HUDEP-2 (cell line): ENCODE measurements around the gene MADD.
"Not testable (repeated sequence)": the region's sequence is repeated elsewhere in the genome, so short reads cannot be mapped to it uniquely, and the experiment has no call there.

Source experiments
- DNase-seq, 76 experiments: peaks; one replicate each; lab custom pipeline; 2025; ENCODE audit not compliant: unreplicated experiment in 76 of 76; lab: John Stamatoyannopoulos, UW

The MADD gene

DNA sequence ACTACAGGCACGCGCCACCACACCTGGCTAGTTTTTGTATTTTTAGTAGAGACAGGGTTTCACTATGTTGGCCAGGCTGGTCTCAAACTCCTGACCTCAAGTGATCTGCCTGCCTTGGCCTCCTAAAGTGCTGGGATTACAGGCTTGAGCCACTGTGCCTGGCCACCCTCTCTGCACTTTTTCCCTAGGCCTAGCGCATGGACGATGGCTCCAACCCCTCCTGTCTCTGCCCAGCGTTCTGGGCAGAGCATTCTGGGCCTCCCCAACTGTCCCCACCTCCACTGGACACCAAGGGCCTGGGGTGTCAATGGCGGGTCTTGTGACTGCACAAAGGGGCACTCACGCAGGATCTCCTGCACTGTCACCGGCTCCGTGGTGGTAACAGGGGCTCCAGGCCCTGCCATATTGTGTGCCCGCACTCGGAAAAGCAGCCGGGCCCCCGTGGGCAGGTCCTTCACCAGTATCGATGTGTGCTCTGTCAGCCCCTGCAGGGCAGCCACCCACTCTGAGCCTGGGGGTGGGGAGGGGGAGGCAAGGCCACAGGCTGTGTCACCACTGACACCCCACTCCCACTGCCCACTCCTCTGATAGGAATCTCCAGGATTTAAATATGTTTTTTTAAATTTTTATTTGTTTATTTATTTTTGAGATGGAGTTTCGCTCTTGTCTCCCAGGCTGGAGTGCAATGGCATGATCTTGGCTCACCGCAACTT, 64.9 kb downstream of the MADD start:
- not testable (repeated sequence) for DNase-seq

DNA sequence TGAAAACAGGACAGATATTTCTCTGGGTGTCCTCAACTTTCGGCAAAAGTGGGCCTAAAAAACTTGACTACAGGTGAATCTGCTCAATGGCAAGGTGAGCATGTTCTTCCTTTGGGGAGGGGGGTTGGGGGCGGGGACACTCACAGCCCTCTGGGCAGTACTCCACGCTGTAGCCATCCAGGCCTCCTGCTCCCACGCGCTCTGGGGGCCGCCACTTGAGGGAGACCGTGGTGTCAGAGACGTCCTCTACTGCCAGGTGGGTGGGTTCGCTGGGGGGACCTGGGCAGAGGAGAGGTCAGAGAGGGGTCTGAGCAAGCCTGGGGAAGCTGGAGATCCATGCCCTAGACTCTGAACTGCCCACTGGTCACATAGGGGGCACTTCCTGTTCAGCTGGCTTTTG, 65.8 kb downstream of the MADD start:
- DNase-seq: no peak

DNA sequence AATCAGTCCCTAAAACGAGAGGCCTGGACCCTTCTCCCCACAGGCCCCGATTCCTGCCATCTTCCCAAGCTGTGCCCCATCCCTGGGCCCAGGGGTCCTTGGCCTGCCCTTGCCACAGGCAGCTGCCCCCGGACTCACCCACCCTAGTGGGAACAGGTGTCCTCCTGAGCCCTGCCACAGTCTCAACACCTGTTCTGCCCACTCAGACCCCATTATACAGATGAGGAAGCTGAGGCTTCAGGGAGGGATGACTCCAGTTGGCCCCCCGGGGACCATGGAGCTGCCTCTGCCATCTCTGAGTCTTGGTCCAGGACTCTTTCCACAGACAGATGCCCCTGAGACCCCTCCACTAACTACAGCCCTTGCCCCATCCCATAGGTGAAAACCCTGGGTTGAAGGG, 66.7 kb downstream of the MADD start:
- no peak for DNase-seq

DNA sequence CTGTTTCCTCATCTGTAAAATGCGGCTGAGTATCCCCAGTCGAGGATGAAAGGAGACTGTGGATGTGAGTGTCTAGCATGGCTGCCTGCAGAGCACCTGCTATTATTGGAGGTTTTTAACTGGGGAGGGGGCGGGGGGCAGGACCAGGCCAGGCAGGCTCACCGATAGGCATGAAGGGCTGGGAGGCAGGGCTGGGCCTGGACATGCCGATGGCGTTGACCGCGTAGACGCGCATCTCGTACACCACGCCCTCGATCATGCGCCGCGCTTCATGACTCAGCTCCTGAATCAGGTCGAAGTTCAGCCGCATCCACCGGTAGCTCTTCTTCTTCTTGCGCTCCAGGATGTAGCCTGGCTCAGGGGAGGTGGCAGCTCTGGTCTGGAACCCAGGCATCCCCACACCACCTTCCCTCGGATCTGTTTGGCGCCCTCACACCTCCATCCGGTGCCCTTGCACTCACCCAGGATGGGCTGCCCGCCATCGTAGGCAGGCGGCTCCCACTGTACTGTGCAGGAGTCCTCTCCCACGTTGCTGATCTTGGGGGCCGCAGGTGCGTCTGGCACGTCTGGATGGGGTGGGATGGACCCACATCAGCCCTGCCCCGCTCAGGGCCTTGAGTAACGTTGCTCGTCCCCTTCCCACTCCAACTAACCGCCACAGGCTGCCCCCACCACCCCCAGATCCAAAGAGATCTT, 67.4 kb downstream of the MADD start:
- no peak for DNase-seq

DNA sequence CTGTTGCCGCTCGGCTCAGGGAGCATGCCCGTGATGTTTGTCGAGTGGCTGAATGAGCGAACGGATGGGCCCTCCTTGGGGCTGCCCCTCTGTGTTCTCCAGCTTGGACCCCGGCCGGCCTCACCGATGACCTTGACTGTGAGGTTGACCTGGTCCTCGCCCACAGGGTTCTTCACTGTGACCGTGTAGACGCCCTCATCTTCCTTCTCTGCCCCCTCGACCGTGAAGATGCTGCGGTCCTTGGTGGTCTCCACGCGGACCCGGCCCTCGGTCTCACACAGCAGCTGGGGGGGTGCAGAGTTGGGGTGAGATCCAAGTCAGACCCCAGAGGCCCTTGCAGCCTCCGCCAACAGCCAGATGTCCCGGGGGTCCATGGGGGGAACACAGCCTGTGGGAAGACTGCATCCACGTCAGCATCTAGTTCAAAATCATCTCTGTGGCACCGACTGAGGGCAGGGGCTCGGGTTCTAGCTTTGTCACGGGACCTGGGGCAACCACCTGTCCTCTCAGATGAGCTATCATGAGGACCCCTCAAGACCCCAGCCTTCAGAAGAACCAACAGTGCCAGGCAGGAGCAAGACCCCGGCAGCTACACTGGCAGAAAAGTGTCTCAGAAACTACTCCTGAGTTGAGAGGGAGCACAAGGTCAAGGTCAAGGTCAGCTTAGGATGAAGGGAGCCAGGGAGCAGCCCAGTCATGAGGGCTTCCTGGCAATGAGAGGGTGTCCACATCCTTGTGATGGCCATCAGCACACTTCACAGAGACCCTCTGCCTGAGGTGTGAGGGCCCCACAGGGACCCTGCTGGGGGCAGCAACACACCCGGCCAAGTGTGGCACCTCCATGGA, 68.7 kb downstream of the MADD start:
- no peak for DNase-seq

DNA sequence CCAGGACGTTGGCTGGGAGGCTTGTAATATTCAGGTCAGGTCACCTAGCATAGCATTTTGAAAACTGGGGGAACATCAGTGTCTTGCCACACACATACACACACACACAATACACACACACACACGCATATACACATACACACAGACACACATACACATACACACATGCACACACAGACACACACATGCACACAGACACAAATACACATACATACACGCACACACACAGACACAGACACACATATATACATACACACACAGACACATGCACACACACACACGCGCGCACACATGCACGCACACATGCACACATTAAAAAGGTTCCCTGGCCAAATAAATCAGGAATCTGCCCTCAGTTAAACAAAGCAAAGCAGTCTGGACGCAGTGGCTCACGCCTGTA, 70.1 kb downstream of the MADD start:
- no peak for DNase-seq

DNA sequence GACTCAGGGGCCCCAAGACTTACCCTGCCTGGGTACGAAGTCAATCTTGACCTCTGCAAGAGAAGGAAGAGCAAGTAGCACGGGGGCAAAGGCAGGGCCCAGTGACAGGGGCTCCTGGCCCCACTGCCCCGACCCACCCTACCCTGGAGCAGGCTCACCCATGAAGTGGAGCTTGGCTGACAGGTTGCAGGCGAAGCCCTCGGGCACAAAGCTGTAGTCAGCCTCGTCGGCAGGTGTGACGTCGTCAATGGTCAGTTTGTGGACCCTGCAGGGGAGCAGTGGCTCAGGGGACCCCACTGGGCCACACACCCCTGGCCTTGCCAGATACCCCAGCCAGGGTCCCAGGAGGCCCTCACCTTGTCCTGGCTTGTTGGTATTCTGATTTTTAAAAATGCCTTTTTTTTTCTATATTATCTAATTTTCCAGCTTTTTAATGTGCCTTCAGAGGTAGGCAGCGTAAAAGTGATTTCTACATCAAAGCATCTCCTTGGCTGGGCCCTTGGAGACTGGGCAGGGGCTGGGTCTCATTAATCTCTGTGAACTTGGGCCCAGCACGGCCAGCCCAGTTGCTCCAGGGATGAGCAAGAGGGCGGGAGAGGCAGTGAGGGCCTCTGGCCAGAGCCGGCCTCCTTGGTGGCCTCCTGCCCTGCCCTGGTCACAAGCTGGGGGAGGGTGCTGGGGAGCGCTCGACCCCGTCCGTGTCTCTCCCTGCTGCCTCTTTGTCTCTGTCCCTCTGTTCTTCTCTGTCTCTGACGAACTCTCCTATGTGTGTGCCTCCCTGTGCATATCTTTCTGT, 71.2 kb downstream of the MADD start:
- no peak for DNase-seq

DNA sequence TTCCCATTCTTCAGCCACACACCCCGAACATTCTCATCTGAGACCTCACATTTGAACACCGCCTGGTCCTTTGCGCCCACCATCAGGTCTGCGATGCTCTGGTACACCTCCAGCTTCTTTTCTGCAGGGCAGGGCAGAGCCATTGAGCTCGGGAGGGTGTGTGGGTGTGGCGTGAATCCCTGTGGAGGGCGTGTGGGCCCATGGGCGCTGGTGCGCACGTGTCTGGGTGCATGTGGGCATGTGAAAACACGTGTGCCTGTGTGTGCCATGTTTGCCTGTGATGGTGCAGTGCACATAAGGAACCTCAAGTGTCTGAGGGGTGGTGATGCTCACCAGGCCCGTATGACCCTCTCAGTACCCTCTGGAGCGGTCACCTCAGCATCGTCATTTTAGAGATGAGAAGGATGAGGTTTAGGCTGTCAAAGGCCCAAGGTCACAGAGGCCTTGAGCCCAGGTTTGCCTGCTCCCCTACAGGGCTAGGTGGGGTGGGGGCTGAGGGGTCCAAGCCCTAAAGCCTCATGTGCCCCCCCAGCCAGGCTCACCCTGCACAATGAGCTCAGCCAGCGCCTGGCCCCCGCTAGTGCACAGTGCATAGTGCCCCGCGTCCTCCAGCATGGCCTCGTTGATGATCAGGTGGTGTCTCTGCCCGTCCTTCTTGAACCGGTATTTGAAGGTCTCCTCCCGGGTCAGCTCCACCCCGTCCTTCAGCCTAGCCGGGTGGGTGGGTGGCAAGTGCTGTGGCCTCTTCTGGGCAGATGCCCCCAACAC, 72.3 kb downstream of the MADD start:
- no peak for DNase-seq

DNA sequence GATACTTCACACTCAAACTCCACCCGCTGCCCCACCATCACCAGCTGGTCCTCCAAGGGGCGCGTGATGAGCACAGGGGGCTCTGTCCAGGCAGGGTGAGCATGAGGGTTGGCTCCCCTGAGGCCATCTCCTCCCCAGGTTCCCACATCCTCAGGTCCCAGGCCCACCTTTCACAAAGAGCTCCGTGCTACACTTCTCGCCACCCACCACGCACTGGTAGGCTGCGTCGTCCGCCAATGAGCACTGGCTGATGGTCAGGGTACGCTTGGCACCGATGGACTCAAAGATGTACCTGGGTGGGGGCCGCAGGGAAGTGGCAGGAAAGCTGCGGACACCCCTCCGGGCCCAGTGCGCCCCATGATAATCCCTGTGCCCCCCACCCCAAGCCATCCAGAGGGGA, 72.9 kb downstream of the MADD start:
- DNase-seq: no peak

DNA sequence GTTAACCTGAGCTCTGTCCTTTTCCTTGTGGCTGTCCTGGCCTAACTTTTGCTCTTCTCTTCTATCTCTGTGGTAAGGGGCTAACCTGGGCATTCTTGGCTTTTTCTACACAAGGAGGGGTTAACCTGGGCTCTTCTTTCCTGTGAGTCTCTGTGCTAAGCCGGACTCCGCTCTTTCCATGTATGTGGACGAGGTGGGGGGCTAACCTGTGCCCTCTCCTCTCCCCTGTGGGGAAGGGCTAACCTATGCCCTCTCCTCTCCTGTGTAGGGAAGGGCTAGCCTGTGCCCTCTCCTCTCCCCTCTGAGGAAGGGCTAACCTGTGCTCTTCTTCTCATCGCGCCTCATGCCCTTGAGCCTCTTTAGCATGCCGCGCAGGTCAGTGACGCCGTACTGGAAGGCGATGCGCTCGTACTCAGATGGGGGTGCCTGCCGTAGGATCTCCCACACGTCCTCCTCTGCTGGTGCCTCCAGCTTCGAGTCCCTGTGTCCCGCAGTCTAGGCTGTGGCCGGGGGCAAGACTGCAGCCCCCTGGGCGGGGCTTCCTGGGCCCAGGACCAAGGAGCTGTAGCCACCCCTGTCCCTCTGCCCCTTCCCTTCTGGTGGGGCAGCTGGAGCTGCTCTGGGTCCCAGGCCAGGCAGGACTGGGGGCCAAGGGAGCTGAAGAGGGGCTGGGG, 76.1 kb downstream of the MADD start:
- DNase-seq: no peak

DNA sequence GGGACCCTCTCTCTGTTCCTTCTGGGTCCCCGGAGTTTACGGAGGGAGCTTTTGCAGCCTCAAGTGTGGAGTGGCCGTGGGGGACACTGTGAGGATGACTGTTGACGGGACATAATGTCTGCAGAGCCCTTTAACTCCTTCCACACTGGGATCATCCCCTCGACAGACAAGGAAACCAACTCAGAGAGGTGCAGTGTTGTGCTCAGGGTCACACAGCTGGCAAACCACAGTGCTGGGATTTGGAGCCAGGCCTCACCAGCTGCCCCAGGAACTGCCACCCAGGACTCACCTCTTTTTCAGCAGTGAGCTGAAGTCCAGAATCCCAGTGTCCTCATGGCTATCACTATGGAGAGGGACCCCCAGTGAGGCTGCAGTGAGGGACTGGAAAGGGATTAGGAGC, 77.2 kb downstream of the MADD start:
- DNase-seq: no peak

DNA sequence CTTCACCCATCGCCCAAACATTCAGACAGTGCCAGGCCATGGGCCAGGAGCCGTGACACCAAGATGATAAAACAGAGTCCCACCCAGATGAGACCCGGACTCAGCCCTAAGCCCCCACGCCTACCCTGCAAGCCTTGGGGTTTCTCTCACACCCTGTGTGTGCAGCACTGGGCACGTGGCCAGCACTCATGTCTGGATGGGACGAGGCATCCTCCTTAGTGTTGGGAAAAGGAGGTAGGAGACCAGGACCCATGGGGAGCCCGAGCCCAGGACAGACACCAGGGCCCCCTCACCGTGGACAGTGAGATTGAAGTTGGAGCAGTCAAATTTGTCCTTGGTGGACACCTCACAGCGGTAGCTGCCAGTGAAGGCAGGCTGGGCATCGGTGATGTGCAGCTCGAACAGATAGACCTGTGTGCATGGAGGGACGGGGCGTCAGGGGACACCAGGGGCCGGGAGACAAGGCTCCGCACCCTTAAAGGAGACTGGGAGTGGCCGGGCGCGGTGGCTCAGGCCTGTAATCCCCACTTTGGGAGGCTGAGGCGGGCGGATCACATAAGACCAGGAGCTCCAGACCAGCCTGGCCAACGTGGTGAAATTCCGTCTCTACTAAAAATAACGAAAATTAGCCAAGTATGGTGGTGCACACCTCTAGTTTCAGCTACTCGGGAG, 78.3 kb downstream of the MADD start:
- no peak for DNase-seq

DNA sequence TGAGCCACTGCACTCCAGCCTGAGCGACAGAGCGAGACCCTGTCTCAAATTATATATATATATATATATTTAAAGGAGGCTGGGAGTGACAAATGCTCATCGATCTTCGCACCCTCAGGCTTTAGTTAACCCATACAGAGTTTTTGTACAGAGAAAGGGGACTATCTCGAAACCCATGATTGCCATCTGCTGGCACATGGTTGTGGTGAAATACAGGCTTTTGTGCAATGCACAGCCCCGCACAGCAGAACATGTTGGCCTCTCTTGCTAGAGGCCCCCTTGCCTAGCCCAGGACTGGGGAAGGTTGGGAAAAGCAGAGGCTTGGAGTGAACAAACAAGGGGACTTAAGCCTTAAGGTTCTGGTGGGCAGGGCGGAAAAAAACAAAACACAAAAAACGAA, 78.9 kb downstream of the MADD start:
- peak in 52 of 76 experiments; percentile 4 to 63 (median 32) for DNase-seq

DNA sequence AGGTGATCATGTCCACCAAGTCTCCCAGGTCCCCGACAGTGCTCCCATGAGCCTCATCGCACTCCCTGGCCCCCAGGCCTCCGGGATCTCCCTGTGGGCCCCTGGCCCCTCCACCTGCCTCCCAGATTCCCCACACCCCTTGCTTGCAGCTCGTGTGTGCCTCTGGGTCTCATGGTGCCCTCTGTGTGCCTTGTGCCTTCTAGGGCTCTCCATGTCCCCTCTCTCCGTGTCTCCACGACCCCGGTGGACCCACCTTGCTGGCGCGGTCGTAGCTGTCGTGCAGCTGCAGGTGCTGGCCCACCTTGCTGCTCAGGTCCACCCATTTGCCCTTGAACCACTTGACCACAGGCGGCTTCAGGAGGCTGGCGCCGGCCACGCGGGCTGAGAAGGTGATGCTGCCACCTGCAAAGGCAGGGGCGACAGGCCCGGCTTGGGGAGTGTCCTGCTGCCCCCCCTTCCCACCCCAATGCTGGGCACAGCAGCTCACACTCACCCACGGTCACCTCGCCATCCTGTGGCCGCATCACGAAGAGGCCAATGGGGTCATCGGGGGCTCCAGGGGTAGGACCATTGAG, 79.7 kb downstream of the MADD start:
- no peak for DNase-seq

DNA sequence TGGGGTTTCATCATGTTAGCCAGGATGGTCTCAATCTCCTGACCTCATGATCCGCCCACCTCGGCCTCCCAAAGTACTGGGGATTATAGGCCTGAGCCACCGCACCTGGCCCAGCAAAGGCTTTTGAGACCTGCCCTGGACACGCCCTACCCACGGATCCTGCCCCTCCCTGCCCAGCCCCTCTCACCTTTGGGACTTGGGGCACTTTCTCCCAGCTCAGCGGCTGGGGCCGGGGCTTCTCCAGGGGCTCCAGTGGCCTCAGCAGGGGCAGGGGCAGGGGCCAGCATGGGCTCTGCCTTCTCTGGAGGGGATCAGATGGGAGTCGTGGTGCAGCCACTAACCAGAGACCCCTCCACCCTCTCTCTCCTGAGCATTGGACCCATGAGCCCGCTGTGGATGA, 80.4 kb downstream of the MADD start:
- DNase-seq: no peak

DNA sequence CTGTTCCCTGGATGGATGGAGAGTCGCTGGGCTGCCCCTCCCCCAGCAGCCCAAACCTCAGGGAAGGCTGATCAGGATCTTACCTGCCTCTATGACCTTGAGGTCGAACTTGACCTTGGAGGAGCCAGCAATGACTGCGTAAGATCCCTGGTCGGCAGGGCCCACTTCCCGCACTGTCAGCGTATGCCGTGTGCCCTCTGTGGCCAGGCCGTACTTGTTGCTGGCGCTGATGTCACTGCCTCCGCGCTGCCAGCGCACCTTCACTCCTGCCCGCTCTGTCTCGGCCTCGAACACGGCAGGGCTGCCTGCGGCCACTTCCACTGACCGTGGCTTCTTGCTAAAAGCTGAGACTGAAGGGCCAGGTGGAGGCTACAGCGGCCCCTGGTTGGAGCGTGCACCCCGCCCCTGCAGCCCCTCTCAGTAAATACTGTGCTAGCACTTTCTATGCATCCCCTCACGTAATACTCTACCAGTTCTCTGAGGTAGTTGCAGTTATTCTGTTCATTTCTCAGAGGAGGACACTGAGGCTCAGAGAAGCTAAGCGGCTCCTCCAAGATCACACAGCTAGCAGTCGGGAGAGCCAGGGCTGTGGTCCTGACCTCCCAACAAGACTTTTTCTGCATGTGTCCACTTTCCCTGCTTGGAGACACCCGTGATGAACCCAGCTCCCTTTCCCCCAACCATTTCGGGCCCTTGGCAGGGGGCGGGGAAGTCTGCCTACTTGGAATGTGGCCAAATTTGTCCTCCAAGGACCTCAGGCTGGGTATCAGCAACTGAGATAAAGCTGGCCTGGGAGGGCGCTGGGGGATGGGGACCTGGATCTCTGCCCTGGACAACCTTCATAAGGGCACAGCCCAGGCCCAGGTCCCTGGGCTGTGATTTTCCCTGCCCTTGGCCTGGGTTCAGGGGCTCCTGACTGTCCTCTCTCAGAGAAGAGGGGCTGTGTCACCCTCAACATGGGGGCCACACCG, 81.5 kb downstream of the MADD start:
- peak in 12 of 76 experiments; percentile 4 to 29 (median 8) for DNase-seq

DNA sequence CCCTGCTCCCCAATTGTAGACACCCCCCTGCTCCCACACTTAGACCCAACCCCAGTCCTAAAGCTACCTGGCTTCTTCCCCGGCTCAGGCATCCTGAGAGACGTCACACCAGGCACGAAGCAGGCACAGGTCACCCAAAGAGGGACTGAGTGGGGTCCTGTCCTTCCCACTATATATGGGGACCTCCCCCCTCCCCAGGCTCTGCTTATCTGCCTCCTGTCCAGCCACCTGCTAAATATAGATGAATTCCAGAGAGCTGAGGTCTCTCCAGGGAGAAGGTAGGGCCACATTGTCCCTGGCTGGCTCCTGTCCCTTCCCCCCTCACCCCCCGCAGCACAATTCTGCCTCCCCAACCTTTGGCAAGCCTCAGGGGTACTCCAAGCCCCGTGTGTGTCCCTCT, 82.6 kb downstream of the MADD start, which contains the start of gene MYBPC3:
TSS of gene MYBPC3 (minus strand) at position 147 of the 400 bp plus-strand sequence. CDS start at position 92, 55 bp downstream.
- no peak for DNase-seq
